ENCODE measurements around the gene TBK1.
A peak's percentile ranks its signal among the peaks of the same experiment; 100 is the strongest.

Gene TBK1

DNA sequence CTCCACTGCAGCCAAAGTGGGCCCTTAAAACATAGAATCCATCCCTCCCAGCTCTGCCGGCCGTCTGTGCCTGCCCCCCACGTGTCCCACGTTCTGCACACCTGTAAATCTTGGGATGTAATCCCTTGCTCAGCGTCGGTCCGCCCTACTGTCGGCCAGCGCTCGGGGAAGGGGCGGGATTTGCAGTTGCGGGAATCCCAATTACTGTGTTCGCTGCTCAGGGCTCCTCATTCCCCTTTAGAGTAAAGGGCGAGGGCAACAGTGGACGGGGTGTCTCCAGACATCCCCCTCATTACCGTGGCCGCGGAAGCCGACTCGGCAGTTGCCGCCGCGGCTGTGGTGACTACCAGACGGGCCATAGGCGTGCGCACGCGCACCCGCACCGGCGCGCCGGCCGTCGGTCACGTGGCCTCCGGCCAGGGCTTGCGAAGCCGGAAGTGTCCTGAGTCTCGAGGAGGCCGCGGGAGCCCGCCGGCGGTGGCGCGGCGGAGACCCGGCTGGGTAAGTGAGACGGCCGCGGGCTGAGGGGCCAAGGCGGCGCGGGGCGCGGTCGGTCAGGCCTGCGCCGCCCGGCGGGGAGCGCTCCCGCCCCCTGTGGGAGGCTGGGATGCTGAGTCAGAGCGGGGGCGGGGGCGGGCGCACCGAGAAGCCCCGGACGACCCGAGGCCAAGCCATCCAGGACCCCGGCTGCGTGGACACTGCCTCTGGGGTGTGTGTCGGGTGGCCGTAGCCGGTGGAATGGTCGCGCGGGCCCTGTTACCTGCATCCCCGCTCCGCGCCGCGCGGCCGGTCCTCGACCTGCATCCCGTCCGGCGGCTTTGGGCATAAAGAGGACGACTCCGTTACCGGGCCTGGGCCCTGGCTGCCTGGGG is at the start of gene TBK1:
Gene TBK1, plus strand, starts transcription at position 434 of the 872 bp plus-strand sequence. CDS start 3,751 bp downstream, outside the sequence.
- peak; percentile 36 for DNase-seq

GRCh38 chr12:64402181-64402580 is 49.7 kb upstream of the TBK1 start:
- DNase-seq, result no peak

DNA sequence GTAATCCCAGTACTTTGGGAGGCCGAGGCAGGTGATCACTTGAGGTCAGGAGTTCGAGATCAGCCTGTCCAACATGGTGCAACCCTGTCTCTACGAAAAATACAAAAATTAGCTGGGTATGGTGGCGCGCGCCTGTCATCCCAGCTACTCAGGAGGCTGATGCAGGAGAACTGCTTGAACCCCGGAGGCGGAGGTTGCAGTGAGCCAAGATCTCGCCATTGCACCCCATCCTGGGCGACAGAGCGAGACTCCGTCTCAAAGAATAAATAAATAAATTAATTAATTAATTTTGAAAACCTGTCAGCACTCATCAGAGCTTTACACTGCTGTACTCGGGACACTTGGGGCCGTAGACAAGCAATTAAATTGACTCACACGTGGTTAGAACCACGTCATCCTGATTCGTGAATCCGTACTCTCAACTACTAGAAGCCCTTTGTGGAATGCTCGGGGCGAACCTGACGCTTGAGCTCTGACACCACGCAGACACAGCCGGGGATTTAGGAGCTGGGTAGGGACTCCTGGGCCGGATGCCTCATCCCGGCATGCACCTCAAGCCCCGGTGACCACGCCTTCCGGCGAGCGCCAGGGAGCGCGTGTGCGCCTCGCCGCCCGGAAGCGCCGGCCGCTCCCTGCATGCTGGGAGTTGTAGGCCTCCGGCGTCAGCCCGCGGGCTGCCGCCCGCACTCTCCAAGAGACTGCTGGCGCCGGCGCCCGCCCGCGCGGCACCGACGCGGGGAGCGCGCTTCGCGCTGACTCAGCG is 48.0 kb upstream of the TBK1 start, which contains the start of gene XPOT:
Gene XPOT, plus strand, starts transcription at position 686 of the 763 bp plus-strand sequence. CDS start 5,644 bp downstream, outside the sequence.
- DNase-seq, result peak; percentile 89

- peak; percentile 25 for DNase-seq
Observed at GRCh38 chr12:64404470-64405256, 47.3 kb upstream of the TBK1 start.

DNA sequence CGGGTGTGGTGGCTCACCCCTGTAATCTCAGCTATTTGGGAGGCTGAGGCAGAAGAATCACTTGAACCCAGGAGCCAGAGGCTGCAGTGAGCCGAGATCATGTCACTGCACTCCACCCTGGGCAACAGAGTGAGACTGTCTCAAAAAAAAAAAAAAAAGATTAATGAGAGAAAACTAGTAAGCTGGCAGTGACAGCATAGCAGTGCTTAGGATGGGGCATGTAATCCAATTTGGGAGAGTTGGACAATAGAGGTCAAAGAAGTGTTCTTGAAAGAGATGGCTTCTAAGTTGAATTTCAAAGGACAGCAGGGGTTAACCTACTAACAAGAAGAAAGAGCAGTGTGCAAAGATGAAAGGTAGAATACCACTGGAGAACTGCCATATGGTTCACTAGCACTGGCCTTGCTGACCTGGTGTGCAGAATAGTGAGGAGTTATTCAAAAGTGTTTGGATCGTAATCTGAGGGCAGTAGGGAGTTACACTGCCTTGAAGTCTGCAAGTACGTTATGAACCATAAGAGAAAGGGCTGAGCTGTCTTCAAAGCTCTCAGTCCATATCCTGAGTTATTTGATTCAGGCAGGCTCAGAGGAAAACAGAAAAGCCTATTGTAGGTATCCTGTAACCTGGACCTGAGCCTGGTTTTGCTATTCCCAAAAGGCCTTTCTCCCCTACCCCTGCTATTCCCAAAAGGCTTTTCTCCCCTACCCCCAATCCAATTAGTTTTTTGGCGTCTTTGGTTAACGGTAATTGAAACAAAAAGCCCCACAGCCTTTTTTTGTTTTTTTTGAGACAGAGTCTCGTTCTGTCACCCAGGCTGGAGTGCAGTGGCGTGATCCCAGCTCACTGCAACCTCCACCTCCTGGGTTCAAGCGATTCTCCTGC is 44.3 kb upstream of the TBK1 start:
- DNase-seq, result no peak

DNA sequence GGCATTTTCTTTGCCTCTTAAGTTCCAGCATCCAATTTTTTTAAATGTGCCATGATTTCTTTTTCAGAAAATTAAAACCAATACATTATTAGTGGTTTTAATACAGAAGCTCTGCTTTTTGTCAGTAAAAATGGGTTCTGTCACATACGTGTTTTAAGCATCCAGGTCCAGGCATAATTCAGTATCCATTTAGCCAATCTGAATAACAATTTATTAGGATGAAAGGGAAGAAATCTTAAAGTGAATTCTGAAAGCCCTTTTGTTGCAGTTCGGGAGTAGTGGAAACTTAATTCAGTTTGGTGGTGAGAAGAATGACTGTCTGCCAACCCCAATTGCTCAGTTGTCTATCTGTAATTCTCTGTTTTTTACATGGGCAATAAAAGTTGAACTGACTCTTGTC is 40.5 kb upstream of the TBK1 start:
- no peak for DNase-seq

DNA sequence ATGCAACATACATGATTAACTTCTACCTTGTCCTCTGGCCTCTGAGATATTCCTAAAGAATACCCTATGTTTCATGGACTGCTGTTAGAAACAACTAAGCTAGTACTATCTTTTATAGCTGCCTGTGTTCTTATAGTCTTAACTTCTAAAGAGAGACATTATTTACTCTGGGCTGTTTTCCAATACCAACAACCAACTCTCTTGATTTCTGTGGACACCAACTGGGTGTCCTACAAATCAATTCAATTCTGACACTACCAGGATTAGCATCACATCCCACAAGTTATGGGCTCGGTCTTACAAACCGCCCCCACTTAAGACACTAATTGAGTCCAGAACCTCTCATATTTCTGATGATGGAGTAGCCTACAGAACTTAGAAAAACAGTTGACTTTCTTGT is 39.5 kb upstream of the TBK1 start:
- DNase-seq, result no peak

GRCh38 chr12:64413884-64414283 is 38.0 kb upstream of the TBK1 start:
- no peak for DNase-seq

DNA sequence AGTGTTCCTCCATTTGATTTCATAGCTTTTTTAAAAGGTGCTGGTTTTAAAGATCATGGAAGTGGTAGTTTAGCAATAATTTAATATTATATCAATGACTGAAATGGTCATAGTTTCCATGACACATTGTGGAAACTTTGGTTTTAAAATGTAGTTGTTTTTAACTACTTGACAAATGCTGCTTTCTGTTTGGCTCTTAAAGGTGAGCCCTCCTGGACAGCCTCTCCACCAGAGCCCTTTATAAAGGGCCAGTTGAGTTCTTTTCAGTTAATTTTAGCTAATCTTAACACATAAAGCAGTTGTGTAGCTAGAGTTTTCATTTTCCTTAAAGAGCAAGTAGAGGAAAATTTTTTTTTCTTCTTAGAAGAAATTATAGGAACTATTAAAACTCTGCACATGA is 33.7 kb upstream of the TBK1 start:
- no peak for DNase-seq

GRCh38 chr12:64419696-64420095 is 32.2 kb upstream of the TBK1 start:
- no peak for DNase-seq

DNA sequence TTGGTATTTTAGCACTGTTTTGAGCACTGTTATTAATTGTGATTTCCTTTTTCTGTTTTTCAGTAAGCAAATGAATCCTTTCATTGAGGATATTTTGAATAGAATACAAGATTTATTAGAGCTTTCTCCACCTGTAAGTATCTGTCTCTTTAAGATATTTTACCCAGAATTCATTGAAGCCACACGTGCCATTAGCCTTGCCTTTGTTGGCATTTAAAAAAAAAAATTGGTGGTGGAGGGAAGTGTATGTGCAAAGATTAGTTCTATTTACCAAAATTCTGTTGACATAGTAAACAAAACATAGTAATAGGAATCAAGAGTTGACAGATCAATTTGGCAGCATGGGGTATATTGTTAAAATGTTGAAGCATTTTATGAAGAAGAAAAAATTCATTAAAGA is 23.9 kb upstream of the TBK1 start:
- DNase-seq, result no peak

- DNase-seq, result no peak
Observed at GRCh38 chr12:64428956-64429355, 23.0 kb upstream of the TBK1 start.

GRCh38 chr12:64430886-64431285 is 21.0 kb upstream of the TBK1 start:
- DNase-seq, result no peak

DNA sequence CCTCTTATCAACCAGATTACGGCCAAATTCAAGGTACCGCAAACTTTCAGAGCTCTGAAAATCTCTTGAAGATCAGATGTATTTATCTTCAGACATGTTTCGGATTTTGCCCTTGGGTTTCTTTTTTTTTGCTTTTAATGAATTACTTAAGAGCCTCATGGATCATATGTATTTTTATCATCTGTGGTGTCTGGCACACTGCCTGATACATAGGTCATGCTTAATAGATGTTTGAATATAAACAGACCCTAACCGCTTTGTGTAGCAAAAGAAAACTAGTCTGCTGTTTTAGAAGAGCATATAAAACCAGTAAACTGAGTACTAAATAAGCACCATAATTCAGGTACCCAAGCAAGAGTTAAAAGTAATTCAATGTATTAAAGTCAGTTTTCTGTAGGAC is 20.1 kb upstream of the TBK1 start:
- DNase-seq, result no peak

- no peak for DNase-seq
Observed at GRCh38 chr12:64433915-64434314, 18.0 kb upstream of the TBK1 start.

GRCh38 chr12:64440100-64440499 is 11.8 kb upstream of the TBK1 start:
- DNase-seq, result no peak

DNA sequence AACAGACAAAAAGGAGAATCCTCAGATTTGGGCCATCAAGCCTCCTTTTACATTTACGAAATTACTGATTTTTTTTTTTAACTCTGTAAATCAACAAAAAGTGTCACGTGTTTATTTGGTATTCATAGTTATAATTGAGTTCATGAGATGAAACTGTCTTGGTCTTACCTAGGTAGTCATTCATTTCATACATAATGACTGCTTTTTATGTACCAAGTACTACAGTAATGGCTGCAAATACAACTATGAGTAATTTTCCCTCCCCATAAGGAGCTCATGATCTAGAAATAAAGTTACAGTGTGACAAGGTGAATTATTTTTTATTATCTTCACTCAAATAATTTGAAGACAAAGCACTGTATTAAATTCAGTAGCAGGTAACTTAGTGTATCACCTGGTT is 6.4 kb upstream of the TBK1 start:
- no peak for DNase-seq

- no peak for DNase-seq
Observed at GRCh38 chr12:64446295-64446694, 5.6 kb upstream of the TBK1 start.

GRCh38 chr12:64450057-64450640 is 1.8 kb upstream of the TBK1 start:
- no peak for DNase-seq

DNA sequence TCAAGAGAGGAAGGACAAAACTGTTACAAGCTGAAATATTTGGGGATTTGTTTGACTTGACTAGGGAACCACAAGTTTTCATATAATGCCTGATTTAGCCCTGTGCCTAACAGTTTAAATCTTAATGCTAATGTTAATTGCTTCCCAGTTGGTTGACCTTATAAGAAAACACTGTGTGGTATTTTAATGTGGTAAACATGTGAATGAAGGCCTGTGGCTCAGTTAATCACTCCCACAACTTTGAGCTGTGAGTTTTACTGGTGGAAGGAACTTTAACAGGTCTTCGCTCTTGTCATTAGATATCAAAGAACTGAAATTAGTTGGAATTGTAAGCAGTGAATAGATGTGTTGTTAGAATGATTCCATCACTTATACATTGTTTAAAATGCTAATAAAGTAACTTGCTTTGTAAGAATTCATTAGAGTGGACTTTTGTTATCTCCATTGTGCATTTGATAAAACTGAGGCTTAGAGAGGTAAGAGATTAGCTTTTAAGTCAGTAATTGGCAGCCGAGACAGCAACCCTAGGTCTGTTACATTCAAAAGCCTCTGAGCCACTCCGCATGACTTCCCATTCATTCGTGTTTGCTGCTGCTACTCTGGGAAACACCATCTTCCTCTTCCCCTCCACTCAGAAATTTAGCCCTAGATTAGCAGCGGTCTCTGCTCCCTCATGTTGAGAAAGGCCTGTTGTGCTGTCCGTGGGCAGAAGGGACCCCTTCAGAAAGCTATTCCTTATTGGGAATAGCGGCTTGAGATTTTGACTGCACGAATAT is 1.0 kb upstream of the TBK1 start:
- DNase-seq, result no peak

Measured in activated CD4-positive, alpha-beta T cell treated with anti-CD3 and anti-CD28 coated beads, Interleukin-2, amount 50 U/mL, for 1 hour (primary cell).